ENCODE measurements around the gene ANKRD23.
"Not testable (repeated sequence)": the region's sequence is repeated elsewhere in the genome, so short reads cannot be mapped to it uniquely, and the experiment has no call there.

ANKRD23 gene

DNA sequence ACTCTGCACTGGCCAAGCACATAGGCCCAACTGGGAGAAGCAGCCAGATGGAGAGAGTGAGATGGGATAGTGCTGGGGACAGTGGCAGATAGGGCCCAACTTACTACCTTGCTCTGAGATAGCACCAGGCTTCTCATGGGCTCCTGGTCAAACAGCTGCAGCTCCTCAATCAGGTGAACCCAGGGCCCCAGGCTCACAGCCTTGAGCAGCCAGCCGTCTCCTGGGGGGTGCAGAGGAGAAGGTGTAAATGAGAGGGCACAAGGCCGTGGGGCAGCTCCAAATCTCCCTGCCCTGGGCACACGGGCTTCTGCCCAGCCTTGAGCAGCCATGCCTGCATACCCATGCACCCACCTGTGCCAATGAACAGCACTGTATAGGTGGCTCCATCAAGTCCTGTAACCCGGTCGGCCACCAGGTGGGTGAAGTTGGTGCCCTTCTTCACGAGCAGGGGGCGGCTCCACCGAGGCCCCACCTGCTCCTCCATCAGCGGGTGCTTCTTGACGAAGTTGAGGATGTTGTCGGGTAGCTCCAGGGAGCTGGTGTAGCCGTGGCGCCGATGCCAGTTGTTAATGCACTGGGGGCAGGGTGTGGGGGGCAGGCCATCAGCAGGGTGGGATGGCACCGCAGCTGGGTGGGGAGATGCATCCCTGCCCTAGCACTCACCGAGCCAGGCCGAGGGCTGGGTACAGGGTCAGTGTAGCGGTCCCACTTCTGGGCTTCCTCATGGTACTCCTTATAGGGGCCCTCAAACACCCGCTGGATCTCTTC is 19.9 kb upstream of the ANKRD23 start:
- no peak for DNase-seq (ENCODE audit: low read depth in 1 of 2, low spot score in 1 of 2)

GRCh38 chr2:96863056-96863455 is 19.2 kb upstream of the ANKRD23 start:
- not testable (repeated sequence) for DNase-seq (ENCODE audit: low read depth in 1 of 2, low spot score in 1 of 2)

DNA sequence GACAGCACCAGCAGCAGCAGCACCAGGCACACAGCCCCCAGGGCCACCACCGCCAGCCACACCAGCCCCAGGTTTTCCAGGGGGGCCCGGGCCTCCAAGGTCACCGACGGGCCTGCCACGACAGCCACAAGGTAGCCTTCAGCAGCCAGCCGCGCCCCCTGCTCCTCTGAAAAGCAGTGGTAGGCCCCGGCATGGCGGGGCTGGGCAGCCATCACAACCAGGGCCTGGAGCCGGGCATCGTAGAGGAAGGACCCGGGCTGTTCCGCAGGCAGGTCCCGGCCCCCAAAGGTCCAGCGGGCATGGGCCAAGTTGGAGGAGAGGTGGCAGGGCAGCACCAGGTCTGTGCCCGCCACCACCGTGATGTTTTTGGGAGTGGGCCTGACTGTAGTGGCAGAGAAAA is 17.3 kb upstream of the ANKRD23 start:
- DNase-seq (ENCODE audit: low read depth in 1 of 2, low spot score in 1 of 2) = no peak

- no peak for DNase-seq (ENCODE audit: low read depth in 1 of 2, low spot score in 1 of 2)
These were observed 16.5 kb upstream of the ANKRD23 start for GRCh38 chr2:96860065-96861029.

- DNase-seq (ENCODE audit: low read depth in 1 of 2, low spot score in 1 of 2) = no peak
These were observed 15.9 kb upstream of the ANKRD23 start for GRCh38 chr2:96859681-96860064.

DNA sequence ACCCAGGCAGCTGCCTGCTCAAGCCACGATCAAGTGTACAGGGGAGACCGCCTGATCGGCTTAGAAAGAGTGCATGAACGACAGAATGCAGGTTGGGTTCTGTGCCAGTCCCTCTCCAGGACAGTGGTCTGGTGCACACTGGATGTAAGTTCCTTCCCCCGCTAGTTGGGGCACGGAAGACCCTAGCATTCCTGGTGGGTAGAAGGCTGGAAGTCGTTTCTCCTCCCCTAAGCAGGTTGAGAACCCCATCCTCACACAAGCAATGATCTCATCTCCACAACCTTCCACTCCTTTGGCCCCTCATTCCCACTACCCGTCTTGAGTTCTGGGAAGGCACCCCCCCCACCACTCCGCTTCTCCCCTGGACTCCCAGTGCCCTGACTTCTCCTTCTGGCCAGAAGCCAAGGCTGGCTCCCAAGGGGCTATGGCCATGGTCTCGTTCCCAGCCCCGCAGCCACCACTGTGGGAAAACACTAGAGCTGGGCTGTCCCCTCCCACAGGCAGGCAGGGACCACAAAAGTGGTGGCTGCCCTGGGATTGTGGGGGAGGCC is 15.4 kb upstream of the ANKRD23 start:
- no peak for DNase-seq (ENCODE audit: low read depth in 1 of 2, low spot score in 1 of 2)

- peak; percentile 93 to 97 for DNase-seq (ENCODE audit: low read depth in 1 of 2, low spot score in 1 of 2)
These were observed 14.0 kb upstream of the ANKRD23 start, which contains the start of gene ANKRD39 for GRCh38 chr2:96857667-96858372. Gene ANKRD39, minus strand, starts transcription at chr2:96858016. Its CDS starts 29 bp downstream, at chr2:96857987.

DNA sequence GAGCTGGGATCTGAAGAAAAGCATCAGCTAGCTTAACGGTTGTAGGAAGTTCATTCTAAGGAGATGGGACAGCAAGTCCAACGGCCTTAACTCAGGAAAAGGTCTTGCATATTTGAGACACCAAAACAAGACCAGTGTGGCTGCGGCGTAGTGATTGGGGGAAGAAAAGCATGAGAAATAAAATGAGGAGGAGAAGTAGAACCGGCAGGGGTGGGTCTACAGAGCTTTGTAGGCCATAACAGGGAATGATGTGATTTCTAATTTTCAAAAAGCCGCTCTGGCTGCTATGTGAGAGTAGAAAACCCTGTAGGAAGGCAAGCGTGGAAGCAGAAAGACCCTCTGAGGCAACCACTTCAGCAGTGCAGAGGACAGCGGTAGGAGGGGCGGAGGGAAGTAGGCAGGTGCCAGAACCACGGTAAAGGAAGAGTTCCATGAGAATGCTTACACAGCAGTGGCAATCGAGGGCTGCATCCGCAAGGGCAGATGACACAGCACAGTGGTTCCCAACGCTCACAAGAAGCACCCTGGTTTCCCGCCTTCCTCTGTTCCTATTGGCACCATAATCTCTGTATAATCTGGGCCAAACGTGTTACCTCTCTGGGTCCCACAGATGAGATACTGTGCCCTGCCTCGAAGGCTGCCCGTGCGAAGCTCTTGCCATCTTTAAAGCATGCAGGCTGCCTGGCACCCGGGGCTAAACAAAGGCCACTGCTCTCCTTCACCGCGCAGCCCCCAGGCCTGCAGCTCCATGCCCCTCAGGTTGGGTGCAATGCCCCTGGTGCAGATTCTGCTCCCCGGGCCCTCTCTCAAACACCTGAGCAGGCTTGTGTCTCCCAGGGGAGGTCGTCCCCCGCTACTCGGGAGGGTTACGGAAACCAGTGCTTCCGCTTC is 13.2 kb upstream of the ANKRD23 start:
- no peak for DNase-seq (ENCODE audit: low read depth in 1 of 2, low spot score in 1 of 2)

DNA sequence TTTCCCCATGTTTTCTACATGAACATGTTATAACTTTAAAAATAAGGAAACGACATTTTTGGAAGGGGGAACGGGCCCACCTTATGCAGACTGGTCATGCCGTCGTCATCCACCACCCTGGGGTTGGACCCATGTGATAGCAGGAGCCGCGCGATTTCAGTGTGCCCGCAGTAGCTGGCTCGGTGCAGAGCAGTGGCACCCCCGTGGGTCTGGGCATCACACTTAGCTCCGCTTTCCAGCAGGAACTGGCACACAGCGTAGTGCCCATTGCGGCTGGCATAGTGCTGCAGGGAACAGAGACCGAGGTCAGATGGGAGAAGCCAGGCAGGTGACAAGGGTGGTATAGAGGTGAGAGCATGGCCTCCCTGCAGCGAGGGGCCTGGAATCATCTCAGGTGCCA is 9.5 kb upstream of the ANKRD23 start:
- no peak for DNase-seq (ENCODE audit: low read depth in 1 of 2, low spot score in 1 of 2)

DNA sequence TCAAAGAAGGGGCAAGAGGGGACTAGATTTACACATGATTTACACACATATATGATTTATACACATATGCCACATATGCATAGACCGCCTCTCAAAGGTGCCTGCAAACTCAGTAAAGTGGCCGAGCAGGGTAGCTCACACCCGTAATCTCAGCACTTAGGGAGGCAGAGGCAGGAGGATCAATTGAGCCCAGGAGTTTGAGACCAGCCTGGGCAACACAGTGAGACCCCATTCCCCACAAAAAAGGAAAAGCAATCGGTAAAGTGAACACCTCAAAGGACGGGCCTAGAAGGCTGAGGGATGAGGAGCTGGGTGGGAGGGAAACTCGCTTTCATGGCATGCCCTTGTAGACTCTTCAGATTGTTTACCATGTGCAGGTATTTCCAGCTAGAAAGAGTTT is 8.8 kb upstream of the ANKRD23 start:
- DNase-seq (ENCODE audit: low read depth in 1 of 2, low spot score in 1 of 2) = no peak

- no peak for DNase-seq (ENCODE audit: low read depth in 1 of 2, low spot score in 1 of 2)
These were observed 4.4 kb upstream of the ANKRD23 start for GRCh38 chr2:96848264-96848663.

GRCh38 chr2:96847586-96847985 is 3.8 kb upstream of the ANKRD23 start:
- DNase-seq (ENCODE audit: low read depth in 1 of 2, low spot score in 1 of 2) = no peak

DNA sequence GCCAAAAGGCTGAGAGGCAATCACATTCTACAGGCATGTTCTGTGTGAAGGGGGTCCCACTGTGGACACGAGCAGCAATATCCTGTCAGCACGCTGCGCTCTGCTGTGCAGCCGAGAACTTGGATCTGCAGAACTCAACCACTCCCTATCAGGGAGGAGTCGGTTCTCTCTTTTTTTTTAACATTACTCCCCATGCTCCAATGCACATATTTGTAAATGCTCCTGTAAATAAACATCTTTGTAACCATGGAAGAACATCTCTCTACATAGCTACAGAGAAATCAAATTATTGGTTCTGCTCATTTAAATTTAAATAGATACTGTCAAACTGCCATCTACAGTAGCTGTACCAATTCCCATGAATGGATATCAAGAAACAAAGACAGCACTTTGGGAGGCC is 3.0 kb upstream of the ANKRD23 start:
- no peak for DNase-seq (ENCODE audit: low read depth in 1 of 2, low spot score in 1 of 2)

DNA sequence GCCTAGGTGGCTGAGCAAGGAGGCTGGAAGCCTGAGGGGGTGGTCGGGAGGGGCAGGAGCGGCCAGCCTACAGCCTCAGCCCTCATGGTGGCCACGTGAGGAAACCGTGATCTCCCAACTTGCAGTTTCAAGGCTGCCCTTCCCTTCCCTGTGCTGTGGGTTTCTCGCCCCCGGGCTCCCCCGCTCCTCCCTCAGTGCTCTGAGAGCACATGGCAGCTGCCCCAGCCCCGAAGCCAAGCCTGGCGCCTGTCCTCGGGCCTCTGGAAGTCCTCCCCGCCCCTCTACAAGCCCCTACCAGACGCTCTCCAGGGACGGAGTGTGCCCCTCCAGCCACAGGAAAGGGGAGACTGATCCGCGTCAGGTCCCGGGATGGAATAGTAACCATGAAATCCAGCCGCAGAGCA is 586 bp upstream of the ANKRD23 start:
- DNase-seq (ENCODE audit: low read depth in 1 of 2, low spot score in 1 of 2) = no peak

GRCh38 chr2:96842600-96842999 is 1.2 kb downstream of the ANKRD23 start:
- no peak for DNase-seq (ENCODE audit: low read depth in 1 of 2, low spot score in 1 of 2)

GRCh38 chr2:96841701-96842495 is 1.9 kb downstream of the ANKRD23 start:
- DNase-seq (ENCODE audit: low read depth in 1 of 2, low spot score in 1 of 2) = no peak

DNA sequence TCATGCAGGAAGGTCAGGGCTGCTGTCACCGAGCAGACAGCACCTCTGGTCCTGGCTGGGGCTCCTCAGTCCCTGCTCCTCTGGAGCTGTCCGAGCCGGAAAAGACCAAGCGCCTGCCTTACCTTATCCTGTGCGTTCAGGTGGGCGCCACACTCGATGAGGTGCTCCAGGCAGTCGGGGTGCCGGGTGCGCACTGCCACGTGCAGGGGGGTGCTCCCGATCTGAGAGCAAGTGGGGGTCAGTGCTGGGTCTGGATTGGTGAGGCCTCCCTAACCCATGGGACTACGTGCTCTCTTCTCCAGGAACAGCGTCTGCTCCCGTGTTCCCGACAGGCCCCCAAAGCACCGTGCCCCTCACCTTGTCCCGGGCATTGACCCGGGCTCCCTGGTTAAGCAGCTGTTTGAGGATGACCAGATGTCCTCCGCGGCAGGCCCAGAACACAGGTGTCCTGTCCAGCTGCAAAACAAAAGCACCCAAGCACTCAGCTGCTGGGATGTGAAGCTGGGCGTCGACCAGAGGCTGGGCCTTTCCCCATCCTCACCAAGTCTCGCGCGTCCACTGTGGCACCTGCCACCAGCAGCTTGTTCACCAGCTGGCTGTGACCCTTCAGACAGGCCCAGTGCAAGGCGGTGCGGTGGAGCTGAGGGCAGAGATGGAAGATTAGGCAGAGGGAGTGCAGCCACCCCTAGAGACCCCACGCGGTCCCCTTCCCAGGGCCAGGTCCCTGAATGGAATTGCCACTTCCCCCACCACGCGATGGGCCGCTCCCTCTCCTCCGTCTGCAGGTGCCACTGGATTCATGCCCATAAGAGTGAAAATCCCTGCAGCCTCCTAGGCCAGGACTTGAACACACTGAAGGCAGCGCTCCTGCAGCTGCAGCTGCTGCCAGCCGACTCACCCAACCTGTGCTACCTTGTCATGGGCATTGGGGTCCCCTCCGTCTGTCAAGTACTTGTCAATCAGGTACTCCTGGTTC is 3.7 kb downstream of the ANKRD23 start:
- DNase-seq (ENCODE audit: low read depth in 1 of 2, low spot score in 1 of 2) = no peak

- peak in 1 of 2 donors; percentile 58 for DNase-seq (ENCODE audit: low read depth in 1 of 2, low spot score in 1 of 2)
These were observed 4.4 kb downstream of the ANKRD23 start for GRCh38 chr2:96839293-96839874.

Measured in activated CD4-positive, alpha-beta T cell treated with anti-CD3 and anti-CD28 coated beads, Interleukin-2, amount 50 U/mL, for 24 hours (primary cell).